Measurements from ENCODE around the gene NMUR1. TPM values are rescaled to one million over a fixed set of nuclear protein-coding genes. Genes with fewer than 3 reads are reported as not detected.

Gene NMUR1
- total and polyA plus RNA-seq, 2 experiments from 2014 or later = 0.29 to 0.59 TPM

GRCh38 chr2:231513746-231514224 is 16.5 kb downstream of the NMUR1 start:
- H3K4me3 ChIP-seq = peak overlapping the region; percentile 81
- no peaks in the 10 kb centered on the region for H3K9me2 ChIP-seq (ENCODE audit: insufficient read depth)
- no peaks in the 10 kb centered on the region for H3K9me3 Mint-ChIP-seq
- 0 out of 2 replicates have a peak, but pooled peaks cover 2% of the 10 kb centered on the region for H3F3A ChIP-seq (replicated peaks; ENCODE audit: low read depth)
- H3K4me1 Mint-ChIP-seq = peaks cover 15% of the 10 kb centered on the region
- no peaks in the 10 kb centered on the region for H4K20me1 ChIP-seq (replicated peaks; ENCODE audit: insufficient read depth)
- H3K36me3 Mint-ChIP-seq (ENCODE audit: low read depth) = no peaks in the 10 kb centered on the region
- H3K36me3 ChIP-seq (ENCODE audit: insufficient read depth) = no peaks in the 10 kb centered on the region
- TF ChIP-seq CTCF (conservative IDR thresholded peaks at IDR 0.05; ENCODE audit: low read depth in 2 of 2) = no peak
- TF ChIP-seq ZNF331 (CRISPR knock-in tag; IDR thresholded peaks at IDR 0.05; ENCODE audit: low read depth) = no peak
- no peak for TF ChIP-seq NANOG (IDR thresholded peaks at IDR 0.05; ENCODE audit: borderline replicate concordance)
- TF ChIP-seq, protein P1, sequence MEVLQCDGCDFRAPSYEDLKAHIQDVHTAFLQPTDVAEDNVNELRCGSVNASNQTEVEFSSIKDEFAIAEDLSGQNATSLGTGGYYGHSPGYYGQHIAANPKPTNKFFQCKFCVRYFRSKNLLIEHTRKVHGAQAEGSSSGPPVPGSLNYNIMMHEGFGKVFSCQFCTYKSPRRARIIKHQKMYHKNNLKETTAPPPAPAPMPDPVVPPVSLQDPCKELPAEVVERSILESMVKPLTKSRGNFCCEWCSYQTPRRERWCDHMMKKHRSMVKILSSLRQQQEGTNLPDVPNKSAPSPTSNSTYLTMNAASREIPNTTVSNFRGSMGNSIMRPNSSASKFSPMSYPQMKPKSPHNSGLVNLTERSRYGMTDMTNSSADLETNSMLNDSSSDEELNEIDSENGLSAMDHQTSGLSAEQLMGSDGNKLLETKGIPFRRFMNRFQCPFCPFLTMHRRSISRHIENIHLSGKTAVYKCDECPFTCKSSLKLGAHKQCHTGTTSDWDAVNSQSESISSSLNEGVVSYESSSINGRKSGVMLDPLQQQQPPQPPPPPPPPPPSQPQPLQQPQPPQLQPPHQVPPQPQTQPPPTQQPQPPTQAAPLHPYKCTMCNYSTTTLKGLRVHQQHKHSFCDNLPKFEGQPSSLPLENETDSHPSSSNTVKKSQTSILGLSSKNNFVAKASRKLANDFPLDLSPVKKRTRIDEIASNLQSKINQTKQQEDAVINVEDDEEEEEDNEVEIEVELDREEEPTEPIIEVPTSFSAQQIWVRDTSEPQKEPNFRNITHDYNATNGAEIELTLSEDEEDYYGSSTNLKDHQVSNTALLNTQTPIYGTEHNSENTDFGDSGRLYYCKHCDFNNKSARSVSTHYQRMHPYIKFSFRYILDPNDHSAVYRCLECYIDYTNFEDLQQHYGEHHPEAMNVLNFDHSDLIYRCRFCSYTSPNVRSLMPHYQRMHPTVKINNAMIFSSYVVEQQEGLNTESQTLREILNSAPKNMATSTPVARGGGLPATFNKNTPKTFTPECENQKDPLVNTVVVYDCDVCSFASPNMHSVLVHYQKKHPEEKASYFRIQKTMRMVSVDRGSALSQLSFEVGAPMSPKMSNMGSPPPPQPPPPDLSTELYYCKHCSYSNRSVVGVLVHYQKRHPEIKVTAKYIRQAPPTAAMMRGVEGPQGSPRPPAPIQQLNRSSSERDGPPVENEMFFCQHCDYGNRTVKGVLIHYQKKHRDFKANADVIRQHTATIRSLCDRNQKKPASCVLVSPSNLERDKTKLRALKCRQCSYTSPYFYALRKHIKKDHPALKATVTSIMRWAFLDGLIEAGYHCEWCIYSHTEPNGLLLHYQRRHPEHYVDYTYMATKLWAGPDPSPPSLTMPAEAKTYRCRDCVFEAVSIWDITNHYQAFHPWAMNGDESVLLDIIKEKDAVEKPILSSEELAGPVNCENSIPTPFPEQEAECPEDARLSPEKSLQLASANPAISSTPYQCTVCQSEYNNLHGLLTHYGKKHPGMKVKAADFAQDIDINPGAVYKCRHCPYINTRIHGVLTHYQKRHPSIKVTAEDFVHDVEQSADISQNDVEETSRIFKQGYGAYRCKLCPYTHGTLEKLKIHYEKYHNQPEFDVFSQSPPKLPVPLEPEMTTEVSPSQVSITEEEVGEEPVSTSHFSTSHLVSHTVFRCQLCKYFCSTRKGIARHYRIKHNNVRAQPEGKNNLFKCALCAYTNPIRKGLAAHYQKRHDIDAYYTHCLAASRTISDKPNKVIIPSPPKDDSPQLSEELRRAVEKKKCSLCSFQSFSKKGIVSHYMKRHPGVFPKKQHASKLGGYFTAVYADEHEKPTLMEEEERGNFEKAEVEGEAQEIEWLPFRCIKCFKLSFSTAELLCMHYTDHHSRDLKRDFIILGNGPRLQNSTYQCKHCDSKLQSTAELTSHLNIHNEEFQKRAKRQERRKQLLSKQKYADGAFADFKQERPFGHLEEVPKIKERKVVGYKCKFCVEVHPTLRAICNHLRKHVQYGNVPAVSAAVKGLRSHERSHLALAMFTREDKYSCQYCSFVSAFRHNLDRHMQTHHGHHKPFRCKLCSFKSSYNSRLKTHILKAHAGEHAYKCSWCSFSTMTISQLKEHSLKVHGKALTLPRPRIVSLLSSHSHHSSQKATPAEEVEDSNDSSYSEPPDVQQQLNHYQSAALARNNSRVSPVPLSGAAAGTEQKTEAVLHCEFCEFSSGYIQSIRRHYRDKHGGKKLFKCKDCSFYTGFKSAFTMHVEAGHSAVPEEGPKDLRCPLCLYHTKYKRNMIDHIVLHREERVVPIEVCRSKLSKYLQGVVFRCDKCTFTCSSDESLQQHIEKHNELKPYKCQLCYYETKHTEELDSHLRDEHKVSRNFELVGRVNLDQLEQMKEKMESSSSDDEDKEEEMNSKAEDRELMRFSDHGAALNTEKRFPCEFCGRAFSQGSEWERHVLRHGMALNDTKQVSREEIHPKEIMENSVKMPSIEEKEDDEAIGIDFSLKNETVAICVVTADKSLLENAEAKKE (CRISPR knock-in tag; IDR thresholded peaks at IDR 0.05) = no peak
- no peak for TF ChIP-seq JUNB (IDR thresholded peaks at IDR 0.05; ENCODE audit: unreplicated experiment)
- TF ChIP-seq EZH2 (IDR thresholded peaks at IDR 0.05; ENCODE audit: low read depth, unreplicated experiment) = no peak
- no peak for TF ChIP-seq CREB1 (CRISPR knock-in tag; IDR thresholded peaks at IDR 0.05; ENCODE audit: low read depth)
- TF ChIP-seq EZH2phosphoT487 (IDR thresholded peaks at IDR 0.05; ENCODE audit: unreplicated experiment) = no peak
- 0 out of 2 replicates have a peak, but pooled peaks cover 7% of the 10 kb centered on the region for H3K27me3 ChIP-seq (ENCODE audit: insufficient read depth)
- peak overlapping the region; percentile 86 for H3K4me2 ChIP-seq
- peaks cover 18% of the 10 kb centered on the region; the same call in 1 of the 2 replicates for H3K4me1 ChIP-seq (ENCODE audit: insufficient read depth)
- ATAC-seq (peak; percentile 22), DNase-seq (ENCODE audit: low spot score) (no peak)
- H3K79me2 ChIP-seq (replicated peaks; ENCODE audit: insufficient read depth) = no peaks in the 10 kb centered on the region
- peak overlapping the region; percentile 86 for H3K27ac ChIP-seq (ENCODE audit: low read depth)
- peaks cover 8% of the 10 kb centered on the region for H3K27me3 Mint-ChIP-seq (ENCODE audit: insufficient read depth, low read depth, poor library complexity)
- peak overlapping the region; percentile 96 for H3K4me3 Mint-ChIP-seq
- peak overlapping the region; percentile 98 for H2AFZ ChIP-seq
- peak overlapping the region; percentile 99 for H3K27ac Mint-ChIP-seq
